Measurements from ENCODE around the gene GTPBP2. TPM values are rescaled to one million over a fixed set of nuclear protein-coding genes. Genes with fewer than 3 reads are reported as not detected.
A peak's percentile ranks its signal among the peaks of the same experiment; 100 is the strongest.

Gene GTPBP2
- total and polyA plus RNA-seq, 2 of the 13 experiments (the other 11 are each of a cell fraction or from before 2014, with no cell fraction given): 26.9 to 88.2 TPM

GRCh38 chr6:43668151-43669028 is 39.3 kb upstream of the GTPBP2 start (continued):
- peak; percentile 73 for TF ChIP-seq POLR2G (IDR thresholded peaks at IDR 0.05; ENCODE audit: low read depth, low read length)
- no peak; the same call in none of the 2 replicates for TF ChIP-seq IKZF5 (CRISPR knock-in tag; IDR thresholded peaks at IDR 0.05)
- peak; percentile 93; the same call in 1 of the 2 replicates for TF ChIP-seq ZSCAN21 (CRISPR knock-in tag; IDR thresholded peaks at IDR 0.05; ENCODE audit: borderline replicate concordance)
- no peak for TF ChIP-seq ZNF597 (CRISPR knock-in tag; IDR thresholded peaks at IDR 0.05)
- no peak for TF ChIP-seq ZNF780A (CRISPR knock-in tag; IDR thresholded peaks at IDR 0.05)
- peak; percentile 36 for TF ChIP-seq SRSF1 (optimal IDR thresholded peaks at IDR 0.05; ENCODE audit: low read depth, low read length)
- peak; percentile 69; the same call in 1 of the 2 replicates for TF ChIP-seq TMF1 (CRISPR knock-in tag; IDR thresholded peaks at IDR 0.05; ENCODE audit: low read depth)
- 0 out of 2 replicates have a peak, but pooled peaks have one; percentile 17 for TF ChIP-seq ZNF7 (CRISPR knock-in tag; IDR thresholded peaks at IDR 0.05)
- TF ChIP-seq TEF (CRISPR knock-in tag; IDR thresholded peaks at IDR 0.05): no peak
- no peak for TF ChIP-seq NR2F6 (IDR thresholded peaks at IDR 0.05)
- TF ChIP-seq NR2F6 (CRISPR knock-in tag; IDR thresholded peaks at IDR 0.05): peak; percentile 63
- TF ChIP-seq SMARCE1 (IDR thresholded peaks at IDR 0.05; ENCODE audit: borderline replicate concordance): no peak
- no peak for TF ChIP-seq THYN1 (CRISPR knock-in tag; IDR thresholded peaks at IDR 0.05; ENCODE audit: borderline replicate concordance, low read depth)
- TF ChIP-seq ZNF773 (CRISPR knock-in tag; IDR thresholded peaks at IDR 0.05; ENCODE audit: borderline replicate concordance): no peak
- 0 out of 4 replicates have a peak, but pooled peaks of 1 of the 2 experiments have one; percentile 21 for TF ChIP-seq POLR2A (IDR thresholded peaks at IDR 0.05; ENCODE audit: insufficient read depth in 1 of 2, low read depth in 2 of 2, low read length in 2 of 2)
- TF ChIP-seq TARDBP (CRISPR knock-in tag; IDR thresholded peaks at IDR 0.05): peak; percentile 77; the same call in 1 of the 2 replicates
- no peak for TF ChIP-seq ZNF530 (CRISPR knock-in tag; IDR thresholded peaks at IDR 0.05; ENCODE audit: low read depth)
- peak; percentile 75 for TF ChIP-seq RXRB (CRISPR knock-in tag; IDR thresholded peaks at IDR 0.05; ENCODE audit: borderline replicate concordance)
- no peak for TF ChIP-seq ZC3H4 (CRISPR knock-in tag; IDR thresholded peaks at IDR 0.05; ENCODE audit: borderline replicate concordance)
- no peak for TF ChIP-seq NFE2 (CRISPR knock-in tag; IDR thresholded peaks at IDR 0.05)
- peak; percentile 94 for TF ChIP-seq ZNF543 (CRISPR knock-in tag; IDR thresholded peaks at IDR 0.05)
- 0 out of 2 replicates have a peak, but pooled peaks have one; percentile 44 for TF ChIP-seq SNAPC4 (CRISPR knock-in tag; IDR thresholded peaks at IDR 0.05)
- TF ChIP-seq KMT2A (CRISPR knock-in tag; IDR thresholded peaks at IDR 0.05): no peak; the same call in 1 of the 2 replicates
